ENCODE data around the gene AFAP1L2.
A peak's percentile ranks its signal among the peaks of the same experiment; 100 is the strongest.

AFAP1L2 gene

DNA sequence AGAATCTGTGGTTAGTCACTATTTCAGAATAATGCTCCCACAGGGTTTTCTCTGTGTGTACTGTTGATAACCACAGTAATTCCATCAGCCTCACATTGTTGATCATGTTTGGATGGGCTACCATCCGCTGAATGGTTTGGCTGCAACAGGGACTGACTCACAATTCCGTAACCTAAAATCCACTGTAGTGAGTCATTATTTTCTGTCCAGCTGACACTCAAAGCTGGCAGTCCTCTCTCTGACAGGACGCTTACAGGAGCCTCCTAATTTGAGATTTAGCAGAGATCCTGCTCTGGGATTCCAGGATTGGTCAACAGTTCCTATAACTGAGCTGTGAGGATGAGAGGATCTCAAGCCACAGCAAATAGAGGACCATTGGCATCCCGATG is 132.5 kb downstream of the AFAP1L2 start:
- CTCF ChIA-PET = interaction anchor here (0.6 to 1.3 kb wide), 6 partner anchors 9 to 413 kb away, joined by 3 to 7 read pairs (median 4); partner anchors contain the start of gene VWA2
- DNase-seq (ENCODE audit: low spot score) = peak; percentile 94
- TF ChIP-seq, protein P1, sequence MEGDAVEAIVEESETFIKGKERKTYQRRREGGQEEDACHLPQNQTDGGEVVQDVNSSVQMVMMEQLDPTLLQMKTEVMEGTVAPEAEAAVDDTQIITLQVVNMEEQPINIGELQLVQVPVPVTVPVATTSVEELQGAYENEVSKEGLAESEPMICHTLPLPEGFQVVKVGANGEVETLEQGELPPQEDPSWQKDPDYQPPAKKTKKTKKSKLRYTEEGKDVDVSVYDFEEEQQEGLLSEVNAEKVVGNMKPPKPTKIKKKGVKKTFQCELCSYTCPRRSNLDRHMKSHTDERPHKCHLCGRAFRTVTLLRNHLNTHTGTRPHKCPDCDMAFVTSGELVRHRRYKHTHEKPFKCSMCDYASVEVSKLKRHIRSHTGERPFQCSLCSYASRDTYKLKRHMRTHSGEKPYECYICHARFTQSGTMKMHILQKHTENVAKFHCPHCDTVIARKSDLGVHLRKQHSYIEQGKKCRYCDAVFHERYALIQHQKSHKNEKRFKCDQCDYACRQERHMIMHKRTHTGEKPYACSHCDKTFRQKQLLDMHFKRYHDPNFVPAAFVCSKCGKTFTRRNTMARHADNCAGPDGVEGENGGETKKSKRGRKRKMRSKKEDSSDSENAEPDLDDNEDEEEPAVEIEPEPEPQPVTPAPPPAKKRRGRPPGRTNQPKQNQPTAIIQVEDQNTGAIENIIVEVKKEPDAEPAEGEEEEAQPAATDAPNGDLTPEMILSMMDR (conservative IDR thresholded peaks at IDR 0.05; ENCODE audit: low read depth) = no peak
- POLR2A ChIA-PET (ENCODE audit: low non-redundant PET) = no interaction called here
- peak overlapping the region; percentile 75 for H3K27ac ChIP-seq

DNA sequence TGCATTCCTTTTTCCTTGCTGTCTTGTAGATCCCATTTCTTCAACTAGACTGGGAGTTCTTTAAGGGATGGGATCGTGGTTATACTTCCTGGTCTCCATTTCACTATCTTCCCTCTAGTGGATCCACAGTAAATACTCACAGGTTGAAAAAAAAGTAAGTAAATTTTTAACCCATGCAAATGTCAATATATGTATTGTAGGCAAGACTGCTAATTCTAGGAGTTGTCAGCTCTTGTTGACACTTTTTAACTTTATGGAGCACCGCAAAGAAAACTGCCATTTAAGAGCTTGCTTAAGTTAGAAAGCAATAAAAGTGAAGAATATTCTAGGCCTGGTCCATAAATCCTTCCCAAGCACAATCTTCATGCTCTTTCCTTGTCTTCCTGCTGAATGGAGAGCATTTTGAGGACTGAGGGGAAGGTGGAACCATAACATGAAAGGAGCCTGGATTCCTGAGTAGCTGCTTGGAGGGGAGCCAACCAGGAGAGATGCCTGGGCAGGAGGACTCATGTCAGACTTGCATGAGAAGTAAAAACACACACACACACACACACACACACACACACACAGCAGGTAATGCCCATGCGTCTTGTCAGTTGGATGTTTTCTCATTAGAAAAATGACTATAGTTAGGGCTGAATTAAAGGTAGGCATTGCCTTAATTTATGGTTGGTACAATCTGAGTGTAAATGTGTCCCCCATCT is 133.1 kb downstream of the AFAP1L2 start:
- POLR2A ChIA-PET (ENCODE audit: low non-redundant PET) = no interaction called here
- CTCF ChIA-PET = interaction anchor here (0.6 to 1.3 kb wide), 8 partner anchors 10 to 481 kb away, joined by 3 to 7 read pairs (median 3); partner anchors contain the start of gene VWA2
- TF ChIP-seq, protein P1 (conservative IDR thresholded peaks at IDR 0.05; ENCODE audit: low read depth) = no peak
- peak; percentile 36 for DNase-seq (ENCODE audit: low spot score)
- peak overlapping the region; percentile 75 for H3K27ac ChIP-seq

DNA sequence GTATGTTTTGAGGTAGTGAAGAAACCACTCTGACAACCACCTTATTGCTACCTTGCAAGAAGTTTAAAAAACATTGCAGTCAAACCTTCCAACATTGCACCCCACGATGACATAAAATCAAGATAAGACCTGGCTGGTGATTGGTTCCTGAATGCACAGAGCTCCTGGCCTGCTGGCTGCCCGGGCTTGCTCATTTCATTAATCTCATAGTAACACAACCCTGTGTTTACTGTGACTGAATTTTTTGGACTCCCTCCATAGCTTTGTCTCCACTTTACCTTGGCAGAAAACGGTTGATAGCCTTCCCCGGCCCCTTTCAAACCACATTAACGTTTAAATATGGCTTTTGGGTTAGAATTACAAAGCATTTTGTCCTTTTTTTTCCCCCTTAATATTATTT is 137.8 kb downstream of the AFAP1L2 start:
- CTCF ChIA-PET = interaction anchor here (1.1 kb wide), 1 partner anchor 12 kb away, joined by 4 read pairs; no protein-coding TSS in a partner anchor
- POLR2A ChIA-PET (ENCODE audit: low non-redundant PET) = interaction anchor here (0.7 kb wide), 1 partner anchor 100 kb away, joined by 4 read pairs; no protein-coding TSS in a partner anchor
- TF ChIP-seq, protein P1 (conservative IDR thresholded peaks at IDR 0.05; ENCODE audit: low read depth) = no peak
- DNase-seq (ENCODE audit: low spot score) = peak; percentile 86
- peak overlapping the region; percentile 69; the same call in 1 of the 2 replicates for H3K27ac ChIP-seq

DNA sequence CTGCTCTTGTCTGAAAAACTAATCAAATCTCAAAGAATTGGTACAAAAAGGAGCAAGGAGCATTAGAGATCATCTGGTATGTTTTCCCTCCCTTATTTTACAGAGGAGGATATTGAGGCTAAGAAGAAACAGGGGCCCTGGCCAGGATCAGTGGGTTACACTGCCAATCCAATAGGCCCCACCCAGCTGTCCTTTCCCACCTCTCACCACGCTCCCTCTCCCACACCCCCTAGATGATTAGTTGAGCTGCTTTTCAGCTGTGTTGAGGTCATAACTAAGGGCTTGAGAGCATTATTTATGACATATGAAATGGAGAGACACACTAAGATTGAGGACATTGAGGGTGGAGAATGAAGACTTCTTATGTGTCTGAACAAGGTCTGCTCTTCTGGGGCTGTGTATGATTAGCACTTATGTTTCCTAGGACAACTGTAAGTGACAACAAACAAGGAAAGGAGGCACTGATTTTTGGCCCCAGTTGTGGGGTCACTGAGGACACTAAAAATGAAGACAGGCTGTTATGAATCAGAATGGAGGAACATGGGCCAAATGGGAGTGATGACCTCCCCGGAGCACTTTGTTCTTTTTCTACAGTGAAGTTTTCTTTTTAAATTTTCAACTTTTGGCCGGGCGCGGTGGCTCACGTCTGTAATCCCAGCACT is 138.8 kb downstream of the AFAP1L2 start:
- POLR2A ChIA-PET (ENCODE audit: low non-redundant PET) = no interaction called here
- DNase-seq (ENCODE audit: low spot score) = no peak
- CTCF ChIA-PET = no interaction called here
- TF ChIP-seq, protein P1 (conservative IDR thresholded peaks at IDR 0.05; ENCODE audit: low read depth) = no peak
- H3K27ac ChIP-seq = peak overlapping the region; percentile 69

DNA sequence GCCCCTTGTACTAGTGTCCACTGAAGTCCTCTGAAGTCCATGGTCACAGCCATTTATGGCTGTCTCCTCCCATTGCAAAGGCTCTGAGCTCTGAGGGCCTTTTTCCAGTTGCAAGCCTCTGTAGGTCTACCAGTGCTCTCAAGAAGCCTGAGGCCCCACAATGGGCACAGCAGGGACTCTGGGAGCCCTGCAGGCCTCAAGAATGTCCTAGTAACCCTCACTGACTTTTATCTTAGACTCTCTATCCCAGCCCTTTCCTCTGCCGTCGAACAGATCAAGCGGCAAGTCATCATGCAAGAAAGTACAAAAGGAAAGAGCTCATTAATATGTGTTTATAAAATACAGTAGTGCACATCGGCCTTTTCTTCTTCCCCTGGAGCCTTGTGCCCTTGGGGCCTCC is 141.8 kb downstream of the AFAP1L2 start:
- ChIA-PET CTCF (interaction anchor here (0.6 kb wide), 1 partner anchor 45 kb away, joined by 3 read pairs; no protein-coding TSS in a partner anchor), POLR2A (ENCODE audit: low non-redundant PET) (no interaction called here)
- H3K27ac ChIP-seq = no peak overlapping the region
- TF ChIP-seq, protein P1 (conservative IDR thresholded peaks at IDR 0.05; ENCODE audit: low read depth) = no peak
- DNase-seq (ENCODE audit: low spot score) = no peak

DNA sequence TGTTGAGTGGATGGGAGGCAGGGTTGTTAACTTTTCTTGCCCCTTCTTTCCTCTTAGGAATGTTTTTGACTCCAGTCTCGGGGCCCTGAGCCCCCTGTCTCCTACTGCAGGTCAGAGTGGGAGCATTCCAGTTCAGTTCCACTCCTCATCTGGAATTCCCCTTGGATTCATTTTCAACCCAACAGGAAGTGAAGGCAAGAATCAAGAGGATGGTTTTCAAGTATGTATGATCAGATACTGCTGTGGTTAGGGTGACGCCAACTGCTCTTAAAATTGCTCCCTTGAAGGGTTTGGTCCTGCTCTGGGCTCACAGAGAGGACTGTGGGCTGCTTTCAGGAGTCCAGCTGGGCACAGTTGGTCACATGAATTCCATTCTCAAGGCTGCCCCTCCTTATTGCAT is 143.2 kb downstream of the AFAP1L2 start:
- no peak overlapping the region for H3K27ac ChIP-seq
- CTCF ChIA-PET = no interaction called here
- POLR2A ChIA-PET (ENCODE audit: low non-redundant PET) = no interaction called here

More for the DNA sequence above, 143.2 kb downstream of the AFAP1L2 start:
- no peak for DNase-seq (ENCODE audit: low spot score)
- TF ChIP-seq, protein P1 (conservative IDR thresholded peaks at IDR 0.05; ENCODE audit: low read depth) = no peak
